HG02610 (cell line): ENCODE results near the gene HEPACAM2.

Source experiments
- ATAC-seq: cut with Tn5 transposase; IDR thresholded peaks from one replicate; pipeline ENCODE4 v1.9.1; 2021; ENCODE audit warnings: mild to moderate bottlenecking, moderate library complexity; ENCODE audit not compliant: unreplicated experiment

Gene HEPACAM2

DNA sequence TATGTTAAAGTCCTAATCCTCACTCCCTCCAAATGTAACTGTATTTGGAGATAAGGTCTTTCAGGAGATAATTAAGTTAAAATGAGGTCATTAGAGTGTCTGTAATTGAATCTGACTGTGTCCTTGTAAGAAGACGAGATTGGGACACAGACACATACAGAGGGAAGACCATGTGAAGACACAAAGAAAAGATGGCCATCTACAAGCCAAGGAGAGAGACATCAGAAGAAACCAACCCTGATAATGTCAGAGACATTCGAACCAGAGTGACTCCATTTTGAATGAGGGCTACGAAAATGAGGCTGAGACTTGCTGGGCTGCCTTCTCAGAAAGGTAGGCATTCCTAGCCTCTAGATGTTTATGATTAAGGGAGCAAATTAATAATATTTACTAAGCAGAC lies 77.5 kb downstream of the HEPACAM2 start:
- ATAC-seq: no peak

DNA sequence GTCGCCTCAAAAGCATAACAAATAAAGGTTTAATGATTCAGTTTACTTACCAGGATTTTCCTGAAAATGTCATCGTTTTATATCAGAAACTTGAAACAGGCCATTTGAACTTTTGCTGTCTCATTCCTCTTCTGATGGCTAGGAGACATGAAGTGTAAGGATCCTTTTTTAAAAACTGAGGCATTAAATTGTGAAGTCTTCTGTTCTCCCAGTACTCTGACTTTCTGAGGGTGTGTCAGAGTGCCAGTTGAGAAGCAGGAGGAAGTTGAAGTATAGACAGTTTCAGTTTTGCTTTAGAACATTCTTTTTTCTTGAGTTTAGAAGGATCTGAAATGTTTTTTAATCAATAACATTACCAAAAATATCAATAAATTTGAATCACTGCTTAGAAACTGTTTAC lies 78.1 kb downstream of the HEPACAM2 start, which contains the start of gene SAMD9L:
SAMD9L (minus strand) TSS at position 242 of the 400 bp plus-strand sequence. CDS start 12,414 bp downstream, outside the sequence.
- peak; percentile 59 for ATAC-seq

DNA sequence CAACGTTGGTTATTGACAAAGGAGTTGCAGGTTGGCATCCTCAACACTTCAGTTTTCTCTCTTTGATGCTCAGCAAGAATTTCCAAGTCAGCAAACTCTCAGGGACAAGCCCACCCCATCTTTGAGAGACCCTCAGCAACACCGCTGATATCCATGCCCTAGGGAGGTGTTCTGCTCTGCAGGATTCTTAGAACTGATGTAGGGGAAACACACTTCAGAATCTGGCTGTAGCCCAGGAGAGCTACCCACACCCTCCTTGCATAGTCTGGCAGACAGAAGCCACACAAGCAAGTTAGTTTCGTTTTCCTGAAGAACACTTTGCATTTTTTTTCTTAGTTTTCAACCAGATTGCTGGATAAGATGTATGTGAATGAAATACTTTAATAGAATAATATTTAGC lies 78.9 kb downstream of the HEPACAM2 start:
- ATAC-seq: peak; percentile 86

DNA sequence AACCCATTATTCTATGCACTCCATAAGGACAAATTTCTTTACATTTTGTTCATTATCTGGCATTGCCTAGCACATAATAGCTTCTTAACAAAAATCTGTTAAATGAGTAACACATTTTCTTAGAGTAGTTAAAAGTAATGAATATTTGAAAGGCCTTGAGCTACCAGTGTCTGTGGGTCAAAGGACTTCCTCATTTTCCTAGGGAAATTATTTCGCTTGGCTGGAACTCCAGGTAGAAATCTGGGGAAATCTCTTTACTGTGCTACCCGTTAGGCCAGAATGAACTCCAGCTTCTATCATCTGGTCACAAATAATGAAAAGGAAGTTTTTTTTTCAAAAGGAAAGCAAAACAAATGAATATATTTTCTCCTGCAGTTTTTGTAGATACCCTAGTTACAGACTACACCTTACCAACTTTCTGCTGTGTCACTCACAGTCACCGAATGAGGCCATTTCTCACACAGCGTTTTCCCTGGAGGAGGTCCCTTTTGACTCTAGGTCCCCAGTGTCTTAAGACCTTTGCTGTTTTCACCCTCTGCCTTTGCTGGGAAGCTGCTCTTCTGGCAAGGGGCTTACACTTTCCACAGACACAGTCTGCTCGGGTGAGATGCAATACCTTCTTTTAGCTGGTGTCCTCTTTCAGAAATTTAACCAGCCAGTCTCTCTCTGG lies 79.7 kb downstream of the HEPACAM2 start:
- ATAC-seq: peak; percentile 43

DNA sequence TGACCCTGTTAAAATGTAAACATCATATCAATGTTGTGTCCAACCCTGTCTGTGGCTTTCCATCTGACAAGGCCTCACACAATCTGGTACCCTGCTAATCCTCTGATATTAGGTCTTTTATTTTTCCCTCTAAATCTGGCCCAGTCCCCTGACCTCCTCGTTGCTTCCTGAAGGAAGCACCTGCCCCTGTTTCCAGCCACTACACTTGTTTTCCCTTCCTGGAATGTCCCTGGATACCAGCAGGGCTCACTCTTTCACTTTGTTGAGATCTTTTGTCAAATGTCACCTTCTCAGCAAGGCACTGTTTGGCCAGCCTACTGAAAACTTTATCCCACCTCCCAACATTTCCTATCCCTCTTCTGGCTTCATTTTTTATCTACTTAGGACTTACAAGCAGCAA lies 80.2 kb downstream of the HEPACAM2 start:
- no peak for ATAC-seq

DNA sequence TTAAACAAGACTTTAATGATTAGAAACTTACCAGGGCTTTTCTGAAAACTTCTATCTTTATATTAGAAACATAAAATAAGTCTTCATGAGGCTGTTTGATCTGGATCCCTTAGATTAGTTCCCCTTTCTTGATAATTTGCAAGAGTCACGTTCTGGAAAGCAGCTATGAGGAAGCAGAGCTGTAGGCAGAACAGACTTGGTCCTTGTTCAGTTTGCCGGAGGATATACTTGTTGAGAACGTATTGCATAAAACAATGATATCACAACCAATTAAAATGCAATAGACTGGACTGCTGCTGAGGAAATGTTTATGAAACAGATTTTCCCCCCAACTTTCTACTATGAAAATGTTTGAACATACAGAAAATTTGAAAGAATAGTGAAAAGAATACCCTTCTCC lies 80.9 kb downstream of the HEPACAM2 start:
- no peak for ATAC-seq

DNA sequence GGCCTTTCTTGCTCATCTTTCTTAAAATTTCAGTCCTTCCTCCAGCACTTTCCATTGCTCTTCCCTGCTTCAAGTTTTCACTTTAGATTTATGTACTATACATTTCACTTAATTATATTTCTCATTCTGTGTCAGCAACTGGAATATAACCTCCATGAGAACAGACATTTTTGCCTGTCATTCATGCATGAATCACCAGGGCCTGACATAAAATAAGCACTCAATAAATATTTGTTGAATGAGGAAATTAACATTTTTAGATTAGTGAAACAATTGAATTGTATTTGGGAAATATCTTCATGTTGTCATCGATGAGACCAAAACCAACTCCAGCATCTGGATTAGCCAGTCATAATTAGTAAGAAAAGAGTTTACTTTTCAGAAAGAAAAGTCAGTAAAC lies 84.1 kb downstream of the HEPACAM2 start:
- ATAC-seq: no peak

DNA sequence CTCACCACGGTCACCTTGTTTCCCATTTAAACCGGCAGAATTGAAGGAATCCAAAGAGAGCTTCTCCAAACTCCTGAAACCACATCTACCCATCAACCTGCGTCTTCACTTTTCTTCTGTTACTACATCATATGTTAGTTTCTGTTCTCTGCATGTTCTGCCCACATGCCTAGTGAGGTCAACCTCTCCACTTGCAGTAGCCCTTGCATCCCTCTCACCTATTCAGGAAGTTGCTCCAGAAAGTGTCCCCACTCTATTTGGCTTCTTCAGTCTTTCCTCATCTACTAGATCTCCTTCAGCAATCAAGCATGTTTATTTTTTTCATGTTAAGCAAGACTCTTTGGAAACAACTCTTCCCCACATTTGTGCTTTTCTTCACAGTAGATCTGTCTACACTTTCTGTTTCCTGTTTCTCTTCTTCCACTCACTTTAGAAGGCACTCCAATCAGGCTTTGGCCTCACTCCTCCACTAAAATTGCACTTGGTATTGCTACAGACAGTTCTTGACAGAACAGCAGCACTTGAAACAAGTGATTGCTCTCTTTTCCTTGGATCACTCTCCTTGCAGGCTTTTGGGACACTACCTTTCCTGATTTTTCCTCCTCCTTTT lies 85.6 kb downstream of the HEPACAM2 start:
- ATAC-seq: no peak

DNA sequence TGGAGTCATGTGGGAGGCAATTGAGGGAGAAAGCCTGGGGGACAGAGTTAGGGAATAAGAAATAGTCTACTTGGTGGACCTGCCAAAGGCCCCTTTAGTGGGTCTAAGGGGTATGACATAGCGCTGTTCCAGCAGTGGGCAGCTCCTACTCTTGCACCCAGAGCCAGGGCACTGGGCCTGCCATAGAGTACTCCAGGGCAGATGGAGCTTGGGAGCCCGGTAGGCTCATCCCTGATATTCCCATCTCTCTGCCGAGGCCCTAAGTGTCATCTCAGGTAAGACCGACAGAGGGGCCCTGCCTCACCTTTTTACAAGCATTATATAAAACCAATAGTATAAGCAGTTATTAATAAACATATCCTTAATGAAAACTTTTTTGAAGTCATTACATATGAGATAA lies 87.7 kb downstream of the HEPACAM2 start:
- no peak for ATAC-seq
